GM12874 (cell line): ENCODE data around the gene ZBTB48.

ENCODE experiments used
- CTCF ChIP-seq: IDR thresholded peaks from 2 replicates; pipeline ENCODE4 v1.5.1; 2011; ENCODE audit warnings: low read depth, mild to moderate bottlenecking, control low read depth, low read length, moderate library complexity; ENCODE audit not compliant: insufficient read depth

Gene ZBTB48

GRCh38 chr1:6635910-6636760 is 56.3 kb downstream of the ZBTB48 start:
- TF ChIP-seq CTCF = no peak

- no peak for TF ChIP-seq CTCF
Observed at GRCh38 chr1:6637770-6638169, 58.0 kb downstream of the ZBTB48 start.

GRCh38 chr1:6638226-6638625 is 58.4 kb downstream of the ZBTB48 start:
- no peak for TF ChIP-seq CTCF
